HEK293 (cell line): ENCODE data around the gene SLC30A3.

Experiments
- CTCF ChIA-PET: fragments of 350-600 bp; formaldehyde crosslinking; extraction: SDS; loops from one replicate; lab custom pipeline; 2021; ENCODE audit warnings: antibody characterized with exemption; lab: Yijun Ruan, JAX
- POLR2A ChIA-PET: fragments of 300-600 bp; formaldehyde crosslinking; extraction: SDS; loops from one replicate; lab custom pipeline; 2020; ENCODE audit warnings: antibody characterized with exemption, inconsistent platforms; lab: Yijun Ruan, JAX
- H3K27ac ChIP-seq: fragments of 200-500 bp; sonication (Bioruptor generic); 2 replicates; pipeline ENCODE4 v1.5.1; 2014; ENCODE audit warnings: low read depth, low read length, control low read depth, inconsistent platforms; ENCODE audit errors: extremely low read depth
- H3K36me3 ChIP-seq, 2 experiments: fragments of 200-500 bp in 1 of 2; sonication (Bioruptor generic) in 1 of 2; 1 replicate in 1 of 2; 2 replicates in 1 of 2; pipeline ENCODE4 v1.5.1; 2014 to 2017; ENCODE audit warnings: inconsistent platforms in 2 of 2, low read length in 2 of 2; ENCODE audit not compliant: control insufficient read depth in 2 of 2, insufficient read depth in 1 of 2
- H3K4me1 ChIP-seq: fragments of 200-500 bp; sonication (Bioruptor generic); 2 replicates; pipeline ENCODE4 v1.5.1; 2014; ENCODE audit warnings: mild to moderate bottlenecking, low read length, inconsistent platforms; ENCODE audit not compliant: control insufficient read depth, insufficient read depth
- H3K4me3 ChIP-seq: 2 replicates; pipeline ENCODE4 v1.5.1; 2011; ENCODE audit warnings: low read depth, mild to moderate bottlenecking, control low read depth, low read length, moderate library complexity
- H3K9me3 ChIP-seq: fragments of 200-500 bp; sonication (Bioruptor generic); 2 replicates; pipeline ENCODE4 v1.5.1; 2014; ENCODE audit warnings: low read depth, low read length, inconsistent platforms; ENCODE audit not compliant: control insufficient read depth, insufficient read depth
- ATF2 ChIP-seq: fragments of 450-650 bp; formaldehyde crosslinking; IDR thresholded peaks from 2 replicates; pipeline ENCODE4 v1.5.1; 2016; ENCODE audit warnings: missing biosample characterization, missing genetic modification characterization, low read depth
- HOXA7 ChIP-seq: sonication (generic); formaldehyde crosslinking; IDR thresholded peaks from 2 replicates; pipeline ENCODE4 v1.8.1; 2022; ENCODE audit warnings: missing genetic modification reagents, borderline replicate concordance
- KLF10 ChIP-seq: fragments of 450-650 bp; IDR thresholded peaks from 2 replicates; pipeline ENCODE4 v1.5.1; 2018; ENCODE audit warnings: missing biosample characterization, mild to moderate bottlenecking, missing genetic modification characterization
- KLF16 ChIP-seq: fragments of 450-650 bp; formaldehyde crosslinking; IDR thresholded peaks from 2 replicates; pipeline ENCODE4 v1.5.1; 2017; ENCODE audit warnings: missing biosample characterization, missing genetic modification characterization
- KLF8 ChIP-seq: fragments of 450-650 bp; formaldehyde crosslinking; IDR thresholded peaks from 2 replicates; pipeline ENCODE4 v1.5.1; 2016; ENCODE audit warnings: missing biosample characterization, missing genetic modification characterization
- YY2 ChIP-seq: fragments of 450-650 bp; formaldehyde crosslinking; IDR thresholded peaks from 2 replicates; pipeline ENCODE4 v1.5.1; 2016; ENCODE audit warnings: missing biosample characterization, missing genetic modification characterization
- ZBTB6 ChIP-seq: fragments of 450-650 bp; formaldehyde crosslinking; IDR thresholded peaks from 2 replicates; pipeline ENCODE4 v1.5.1; 2017; ENCODE audit warnings: missing biosample characterization, missing genetic modification characterization
- ZBTB8A ChIP-seq: fragments of 450-650 bp; formaldehyde crosslinking; IDR thresholded peaks from 2 replicates; pipeline ENCODE4 v1.5.1; 2016; ENCODE audit warnings: missing biosample characterization, missing genetic modification characterization
- ZNF16 ChIP-seq: fragments of 450-650 bp; formaldehyde crosslinking; IDR thresholded peaks from 2 replicates; pipeline ENCODE4 v1.5.1; 2016; ENCODE audit warnings: low read depth, missing biosample characterization, missing genetic modification characterization
- ZNF169 ChIP-seq: fragments of 450-650 bp; formaldehyde crosslinking; IDR thresholded peaks from 2 replicates; pipeline ENCODE4 v1.5.1; 2016; ENCODE audit warnings: missing biosample characterization, missing genetic modification characterization
- ZNF221 ChIP-seq: fragments of 450-650 bp; formaldehyde crosslinking; IDR thresholded peaks from 2 replicates; pipeline ENCODE4 v1.5.1; 2017; ENCODE audit warnings: missing biosample characterization, missing genetic modification characterization, borderline replicate concordance
- ZNF398 ChIP-seq: fragments of 450-650 bp; formaldehyde crosslinking; IDR thresholded peaks from 2 replicates; pipeline ENCODE4 v1.5.1; 2017; ENCODE audit warnings: missing biosample characterization, missing genetic modification characterization
- ZNF423 ChIP-seq: fragments of 450-650 bp; formaldehyde crosslinking; IDR thresholded peaks from 2 replicates; pipeline ENCODE4 v1.5.1; 2016; ENCODE audit warnings: missing biosample characterization, missing genetic modification characterization
- ZNF426 ChIP-seq: fragments of 450-650 bp; formaldehyde crosslinking; IDR thresholded peaks from 2 replicates; pipeline ENCODE4 v1.5.1; 2017; ENCODE audit warnings: missing biosample characterization, missing genetic modification characterization, mild to moderate bottlenecking, inconsistent platforms, moderate library complexity
- ZNF561 ChIP-seq: fragments of 450-650 bp; IDR thresholded peaks from 2 replicates; pipeline ENCODE4 v1.5.1; 2018; ENCODE audit warnings: missing biosample characterization, missing genetic modification characterization, borderline replicate concordance
- ZNF585B ChIP-seq: fragments of 450-650 bp; formaldehyde crosslinking; IDR thresholded peaks from 2 replicates; pipeline ENCODE4 v1.5.1; 2016; ENCODE audit warnings: missing biosample characterization, missing genetic modification characterization
- ZNF600 ChIP-seq: fragments of 450-650 bp; formaldehyde crosslinking; IDR thresholded peaks from 2 replicates; pipeline ENCODE4 v1.5.1; 2016; ENCODE audit warnings: missing biosample characterization, missing genetic modification characterization
- ZNF629 ChIP-seq: fragments of 450-650 bp; formaldehyde crosslinking; IDR thresholded peaks from 2 replicates; pipeline ENCODE4 v1.5.1; 2017; ENCODE audit warnings: missing biosample characterization, missing genetic modification characterization
- ZNF639 ChIP-seq: fragments of 450-650 bp; formaldehyde crosslinking; IDR thresholded peaks from 2 replicates; pipeline ENCODE4 v1.5.1; 2016; ENCODE audit warnings: missing biosample characterization, missing genetic modification characterization
- ZNF843 ChIP-seq: fragments of 450-650 bp; formaldehyde crosslinking; IDR thresholded peaks from 2 replicates; pipeline ENCODE4 v1.5.1; 2016; ENCODE audit warnings: missing biosample characterization, missing genetic modification characterization
- TF ChIP-seq, protein P1 (sequence below): fragments of 450-650 bp; formaldehyde crosslinking; IDR thresholded peaks from 2 replicates; pipeline ENCODE4 v1.5.1; 2016; ENCODE audit warnings: missing biosample characterization, missing genetic modification characterization, low read depth

Gene SLC30A3

GRCh38 chr2:27262379-27263286 lies at the start of gene SLC30A3 (continued):
- TF ChIP-seq ZNF423 (tag by site-specific recombination): no peak

DNA sequence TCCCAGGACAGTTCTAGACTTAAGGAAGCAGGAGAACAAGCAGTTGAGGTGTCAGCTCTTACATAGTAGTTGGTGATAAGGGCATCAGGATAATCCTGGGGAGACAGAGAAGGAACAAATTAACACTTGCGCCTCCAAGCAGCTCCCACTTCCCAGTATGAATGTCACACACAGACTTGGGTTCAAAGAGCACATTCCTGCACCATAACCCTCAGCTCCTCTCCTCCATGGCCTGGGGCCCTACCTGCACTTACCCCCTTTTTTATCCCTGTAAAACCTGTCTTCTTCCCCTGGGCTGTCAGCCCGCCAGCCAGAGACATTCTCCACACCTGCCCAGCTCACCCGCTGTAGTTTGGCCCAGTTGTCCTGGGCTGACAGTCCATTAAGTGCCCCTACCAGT lies 49.3 kb upstream of the SLC30A3 start:
- Histone ChIP-seq H3K4me1 (peaks cover 3% of the 10 kb centered on the region; the same call in 1 of the 2 replicates), H3K27ac (no peak overlapping the region), H3K9me3 (no peaks in the 10 kb centered on the region), H3K4me3 (no peak overlapping the region), H3K36me3 (peaks cover 0 to 41% of the 10 kb centered on the region in 2 experiments; a peak in 2 of 3 replicates)
- POLR2A ChIA-PET: interaction anchor here (0.5 to 0.6 kb wide), 2 partner anchors 52 to 225 kb away, joined by 3 to 6 read pairs; no protein-coding TSS in a partner anchor
- CTCF ChIA-PET: interaction anchor here (0.7 to 2.3 kb wide), 3 partner anchors 9 to 371 kb away, joined by 3 to 11 read pairs (median 3); no protein-coding TSS in a partner anchor
- no peak for TF ChIP-seq ZNF398 (tag by site-specific recombination)
- TF ChIP-seq ZBTB8A (tag by site-specific recombination): no peak
- TF ChIP-seq ZNF561 (tag by site-specific recombination): no peak
- TF ChIP-seq ZNF629: no peak
- TF ChIP-seq ZNF16 (tag by site-specific recombination): no peak
- TF ChIP-seq KLF16 (tag by site-specific recombination): no peak
- no peak for TF ChIP-seq ZNF585B (tag by site-specific recombination)
- TF ChIP-seq KLF8: no peak
- TF ChIP-seq ZNF221: no peak
- no peak for TF ChIP-seq ATF2 (tag by site-specific recombination)

DNA sequence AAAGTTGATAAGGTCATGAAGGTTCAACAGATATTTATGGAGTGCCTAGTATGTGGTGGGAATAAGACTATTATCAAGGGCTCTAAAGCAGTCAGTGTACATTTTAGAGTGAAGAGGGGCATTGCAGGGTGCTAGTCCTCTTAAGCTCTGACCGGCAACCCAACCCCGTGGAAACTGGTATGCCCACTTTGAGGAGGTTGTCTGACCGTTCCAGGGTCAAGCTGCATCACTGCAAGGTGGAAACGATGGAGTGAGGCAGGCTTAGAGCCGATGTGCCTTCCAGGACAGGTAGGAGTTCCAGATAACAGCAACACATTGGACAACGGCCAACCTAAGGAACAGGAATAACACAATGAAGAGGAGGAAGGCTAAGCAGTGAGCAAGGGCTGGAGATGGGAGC lies 46.8 kb upstream of the SLC30A3 start:
- H3K36me3 ChIP-seq: peaks cover 0 to 29% of the 10 kb centered on the region in 2 experiments; a peak in 2 of 3 replicates
- H3K9me3 ChIP-seq: no peaks in the 10 kb centered on the region
- POLR2A ChIA-PET: no interaction called here
- CTCF ChIA-PET: interaction anchor here (0.6 to 1.3 kb wide), 3 partner anchors 11 to 20 kb away, joined by 3 to 5 read pairs (median 3); no protein-coding TSS in a partner anchor
- H3K4me3 ChIP-seq: no peak overlapping the region
- TF ChIP-seq YY2 (tag by site-specific recombination) (no peak), ZNF639 (tag by site-specific recombination) (no peak), HOXA7 (no peak), ZNF426 (tag by site-specific recombination) (no peak), ZNF600 (no peak), ZNF843 (tag by site-specific recombination) (no peak), KLF10 (tag by site-specific recombination) (no peak), ZBTB6 (tag by site-specific recombination) (no peak), ZNF398 (tag by site-specific recombination) (no peak), ZNF169 (tag by site-specific recombination) (no peak)
- TF ChIP-seq, protein P1, sequence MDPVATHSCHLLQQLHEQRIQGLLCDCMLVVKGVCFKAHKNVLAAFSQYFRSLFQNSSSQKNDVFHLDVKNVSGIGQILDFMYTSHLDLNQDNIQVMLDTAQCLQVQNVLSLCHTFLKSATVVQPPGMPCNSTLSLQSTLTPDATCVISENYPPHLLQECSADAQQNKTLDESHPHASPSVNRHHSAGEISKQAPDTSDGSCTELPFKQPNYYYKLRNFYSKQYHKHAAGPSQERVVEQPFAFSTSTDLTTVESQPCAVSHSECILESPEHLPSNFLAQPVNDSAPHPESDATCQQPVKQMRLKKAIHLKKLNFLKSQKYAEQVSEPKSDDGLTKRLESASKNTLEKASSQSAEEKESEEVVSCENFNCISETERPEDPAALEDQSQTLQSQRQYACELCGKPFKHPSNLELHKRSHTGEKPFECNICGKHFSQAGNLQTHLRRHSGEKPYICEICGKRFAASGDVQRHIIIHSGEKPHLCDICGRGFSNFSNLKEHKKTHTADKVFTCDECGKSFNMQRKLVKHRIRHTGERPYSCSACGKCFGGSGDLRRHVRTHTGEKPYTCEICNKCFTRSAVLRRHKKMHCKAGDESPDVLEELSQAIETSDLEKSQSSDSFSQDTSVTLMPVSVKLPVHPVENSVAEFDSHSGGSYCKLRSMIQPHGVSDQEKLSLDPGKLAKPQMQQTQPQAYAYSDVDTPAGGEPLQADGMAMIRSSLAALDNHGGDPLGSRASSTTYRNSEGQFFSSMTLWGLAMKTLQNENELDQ (tag by site-specific recombination): no peak
- H3K27ac ChIP-seq: no peak overlapping the region
- no peaks in the 10 kb centered on the region for H3K4me1 ChIP-seq
